ENCODE results near the gene SLC37A3. TPM values are rescaled to one million over a fixed set of nuclear protein-coding genes. Genes with fewer than 3 reads are reported as not detected.
"Not testable (repeated sequence)": the region's sequence is repeated elsewhere in the genome, so short reads cannot be mapped to it uniquely, and the experiment has no call there.

SLC37A3 gene
- total and polyA plus RNA-seq, 2 donors (not counting 3 experiments of a cell fraction or from before 2014, with no cell fraction given), result 32.7 to 59.7 TPM

GRCh38 chr7:140418653-140419052 is 20.3 kb upstream of the SLC37A3 start:
- H2AFZ ChIP-seq (ENCODE audit: low read depth, low read length), result no peak overlapping the region
- no peaks in the 10 kb centered on the region for H4K20me1 ChIP-seq (replicated peaks; ENCODE audit: control insufficient read depth, extremely low read depth, insufficient read depth, low read length)
- intact Hi-C loops (cut with micrococcal nuclease) (no loop called here), dilution Hi-C loops (cut with MboI; ENCODE audit: extremely low pct_ligation_motif_present, low sequenced_read_pairs) (no loop called here)
- FAIRE-seq (no peak), DNase-seq (ENCODE audit: low read depth, low spot score) (no peak)
- no peaks in the 10 kb centered on the region for H3K9me1 ChIP-seq (replicated peaks; ENCODE audit: control insufficient read depth, extremely low read depth, insufficient read depth, low read length)
- no TSS peak for BruUV-seq (replicated peaks)
- ChIA-PET CTCF (no interaction called here), POLR2A (no interaction called here)
- no peaks in the 10 kb centered on the region for H3K4me1 ChIP-seq (ENCODE audit: control insufficient read depth, extremely low read depth, insufficient read depth, low read length)
- no peak overlapping the region for H3K4me3 ChIP-seq (replicated peaks in 1 of 3; ENCODE audit: insufficient read depth in 1 of 3, low read depth in 1 of 3, low read length in 3 of 3)
- no peaks in the 10 kb centered on the region for H3K79me2 ChIP-seq (ENCODE audit: control insufficient read depth, insufficient read depth, low read length)
- H3K4me2 ChIP-seq (ENCODE audit: insufficient read depth, low read length), result no peak overlapping the region
- no peak overlapping the region for H3K9ac ChIP-seq (replicated peaks; ENCODE audit: extremely low read depth, insufficient read depth, low read length)
- H3K36me3 ChIP-seq (ENCODE audit: control insufficient read depth in 2 of 2, extremely low read depth in 1 of 2, insufficient read depth in 2 of 2, low read length in 2 of 2), result no peaks in the 10 kb centered on the region
- H3K27ac ChIP-seq (ENCODE audit: insufficient read depth, low read depth, low read length), result no peak overlapping the region
- H3K27me3 ChIP-seq (ENCODE audit: control insufficient read depth in 2 of 2, insufficient read depth in 2 of 2, low read length in 2 of 2), result peaks cover 0 to 2% of the 10 kb centered on the region in 2 experiments
- TF ChIP-seq MYC (IDR thresholded peaks at IDR 0.05; ENCODE audit: low read depth, low read length) (no peak), POLR2A (IDR thresholded peaks at IDR 0.05; ENCODE audit: low read depth, low read length) (no peak), MAX (IDR thresholded peaks at IDR 0.05; ENCODE audit: insufficient read depth, insufficient read length) (no peak), POLR2AphosphoS5 (IDR thresholded peaks at IDR 0.05; ENCODE audit: insufficient read depth, low read depth, low read length) (no peak), CTCF (IDR thresholded peaks at IDR 0.05; ENCODE audit: extremely low read depth in 1 of 2, insufficient read depth in 1 of 2, low read depth in 1 of 2, low read length in 2 of 2) (no peak), FOS (IDR thresholded peaks at IDR 0.05; ENCODE audit: borderline replicate concordance, insufficient read depth, low read length) (no peak), EZH2 (IDR thresholded peaks at IDR 0.05; ENCODE audit: borderline replicate concordance, low read depth, low read length, severe bottlenecking) (no peak), GATA2 (IDR thresholded peaks at IDR 0.05; ENCODE audit: insufficient read depth, insufficient read length, low read depth, low read length) (no peak), JUN (IDR thresholded peaks at IDR 0.05; ENCODE audit: borderline replicate concordance, insufficient read depth, insufficient read length, low read depth) (no peak)
- no peaks in the 10 kb centered on the region for H3K9me3 ChIP-seq (replicated peaks; ENCODE audit: control insufficient read depth, insufficient read depth, low read length)

- DNase-seq (ENCODE audit: low read depth, low spot score); intact Hi-C loops (cut with micrococcal nuclease); dilution Hi-C loops (cut with MboI; ENCODE audit: extremely low pct_ligation_motif_present, low sequenced_read_pairs); H3K9me1 ChIP-seq (replicated peaks; ENCODE audit: control insufficient read depth, extremely low read depth, insufficient read depth, low read length); H3K79me2 ChIP-seq (ENCODE audit: control insufficient read depth, insufficient read depth, low read length); BruUV-seq (replicated peaks); H3K27me3 ChIP-seq (ENCODE audit: control insufficient read depth in 2 of 2, insufficient read depth in 2 of 2, low read length in 2 of 2); H2AFZ ChIP-seq (ENCODE audit: low read depth, low read length); FAIRE-seq; H3K36me3 ChIP-seq (ENCODE audit: control insufficient read depth in 2 of 2, extremely low read depth in 1 of 2, insufficient read depth in 2 of 2, low read length in 2 of 2); H3K4me2 ChIP-seq (ENCODE audit: insufficient read depth, low read length); POLR2A ChIA-PET; H3K4me1 ChIP-seq (ENCODE audit: control insufficient read depth, extremely low read depth, insufficient read depth, low read length); H3K9me3 ChIP-seq (replicated peaks; ENCODE audit: control insufficient read depth, insufficient read depth, low read length); H3K4me3 ChIP-seq (replicated peaks in 1 of 3; ENCODE audit: insufficient read depth in 1 of 3, low read depth in 1 of 3, low read length in 3 of 3); H4K20me1 ChIP-seq (replicated peaks; ENCODE audit: control insufficient read depth, extremely low read depth, insufficient read depth, low read length); H3K9ac ChIP-seq (replicated peaks; ENCODE audit: extremely low read depth, insufficient read depth, low read length); H3K27ac ChIP-seq (ENCODE audit: insufficient read depth, low read depth, low read length): not testable (repeated sequence)
- CTCF ChIA-PET, result interaction anchor here (0.6 to 1.1 kb wide), 3 partner anchors 9 to 69 kb away, joined by 3 to 4 read pairs (median 3); no protein-coding TSS in a partner anchor
Observed at GRCh38 chr7:140418156-140418472, 19.8 kb upstream of the SLC37A3 start.
